Natural killer cell treated with Interleukin-12 subunit alpha and Interleukin-12 subunit beta and Interleukin-15 and Interleukin-18, amount 100 ng/mL, for 72 hours (primary cell): Measurements from ENCODE around the gene CCSER2. TPM values are rescaled to one million over a fixed set of nuclear protein-coding genes. Genes with fewer than 3 reads are reported as not detected.
"Not testable (repeated sequence)": the region's sequence is repeated elsewhere in the genome, so short reads cannot be mapped to it uniquely, and the experiment has no call there.

Experiments used
- ATAC-seq, 2 donors: fragments of 150-1000 bp; cut with Tn5 transposase in 1 of 2; sonication (Bioruptor Pico), chemical (Tn5 transposase) in 1 of 2; 2 replicates each; pipeline ENCODE4 v1.10.0; 2021
- DNase-seq: peaks from one replicate; pipeline ENCODE4 v3.0.0; 2022; ENCODE audit warnings: low spot score
- H3K27ac Mint-ChIP-seq, 2 donors: 1 replicate in 1 of 2; 2 replicates in 1 of 2; pipeline ENCODE4 v1.8.0; 2022; ENCODE audit warnings: mixed read lengths in 2 of 2, mild to moderate bottlenecking in 1 of 2, moderate library complexity in 1 of 2
- H3K27me3 Mint-ChIP-seq, 2 donors: 1 replicate in 1 of 2; 2 replicates in 1 of 2; pipeline ENCODE4 v1.8.0; 2022; ENCODE audit warnings: mixed read lengths in 2 of 2
- H3K36me3 Mint-ChIP-seq: one replicate; pipeline ENCODE4 v1.8.0; 2022; ENCODE audit warnings: mixed read lengths
- H3K4me1 Mint-ChIP-seq, 2 donors: 1 replicate in 1 of 2; 2 replicates in 1 of 2; pipeline ENCODE4 v1.8.0; 2022; ENCODE audit warnings: low read depth in 2 of 2, mixed read lengths in 2 of 2, mild to moderate bottlenecking in 1 of 2
- H3K4me3 Mint-ChIP-seq: one replicate; pipeline ENCODE4 v1.8.0; 2022; ENCODE audit warnings: mixed read lengths
- H3K9me3 Mint-ChIP-seq: 2 replicates; pipeline ENCODE4 v1.8.0; 2022; ENCODE audit warnings: mixed read lengths
- total RNA-seq, 2 donors: library from RNA; stranded (reverse); gene quantifications; one replicate each; pipeline ENCODE4 v1.2.3, GENCODE V29; 2022

CCSER2 gene
- total RNA-seq, 2 donors from 2014 or later = 90.4 to 135 TPM

GRCh38 chr10:84428711-84429110, 100.3 kb downstream of the CCSER2 start:
- Mint-ChIP-seq H3K4me1 (peaks cover 41 to 44% of the 10 kb centered on the region in 2 donors), H3K4me3 (no peak overlapping the region), H3K27me3 (no peaks in the 10 kb centered on the region), H3K36me3 (peaks cover 5% of the 10 kb centered on the region), H3K27ac (no peak overlapping the region), H3K9me3 (no peaks in the 10 kb centered on the region)
- ATAC-seq = no peak
- DNase-seq = no peak

- ATAC-seq (peak in 1 of 2 donors; percentile 63), DNase-seq (peak; percentile 73)
- Mint-ChIP-seq H3K4me1 (peaks cover 40 to 44% of the 10 kb centered on the region in 2 donors), H3K4me3 (no peak overlapping the region), H3K27me3 (no peaks in the 10 kb centered on the region), H3K36me3 (peaks cover 5% of the 10 kb centered on the region), H3K27ac (peak overlapping the region; percentile 1 to 16), H3K9me3 (no peaks in the 10 kb centered on the region)
Measured at GRCh38 chr10:84429926-84430520, 101.6 kb downstream of the CCSER2 start.

GRCh38 chr10:84432891-84433290, 104.5 kb downstream of the CCSER2 start:
- DNase-seq = no peak
- Mint-ChIP-seq H3K36me3 (no peaks in the 10 kb centered on the region), H3K4me1 (peaks cover 36 to 38% of the 10 kb centered on the region in 2 donors), H3K4me3 (no peak overlapping the region), H3K27ac (no peak overlapping the region), H3K27me3 (no peaks in the 10 kb centered on the region), H3K9me3 (no peaks in the 10 kb centered on the region)
- no peak for ATAC-seq

DNA sequence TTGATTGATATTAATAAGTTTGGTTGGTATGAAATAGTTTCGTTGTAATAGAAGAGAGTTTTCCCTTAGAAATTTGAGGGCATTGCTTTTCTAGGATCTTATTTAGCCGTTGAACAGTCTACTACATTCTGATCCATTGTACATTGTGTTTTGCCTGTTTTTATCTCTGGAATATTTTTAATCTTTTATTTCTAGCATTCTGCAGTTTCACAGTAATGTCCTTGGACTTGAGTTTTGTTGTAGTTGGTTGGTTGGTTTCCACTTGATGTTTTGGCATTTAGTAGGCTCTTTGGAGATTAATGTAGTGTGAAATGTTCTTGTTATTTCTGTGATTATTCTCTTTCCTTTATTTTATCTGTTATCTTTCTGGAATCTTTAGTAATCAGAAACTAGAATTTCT, 112.4 kb downstream of the CCSER2 start:
- H3K36me3 Mint-ChIP-seq = peaks cover 18% of the 10 kb centered on the region
- H3K9me3 Mint-ChIP-seq = no peaks in the 10 kb centered on the region
- no peak overlapping the region for H3K27ac Mint-ChIP-seq
- peaks cover 8% of the 10 kb centered on the region in 2 donors for H3K4me1 Mint-ChIP-seq
- ATAC-seq (no peak), DNase-seq (no peak)
- H3K4me3 Mint-ChIP-seq = no peak overlapping the region
- H3K27me3 Mint-ChIP-seq = no peaks in the 10 kb centered on the region

DNA sequence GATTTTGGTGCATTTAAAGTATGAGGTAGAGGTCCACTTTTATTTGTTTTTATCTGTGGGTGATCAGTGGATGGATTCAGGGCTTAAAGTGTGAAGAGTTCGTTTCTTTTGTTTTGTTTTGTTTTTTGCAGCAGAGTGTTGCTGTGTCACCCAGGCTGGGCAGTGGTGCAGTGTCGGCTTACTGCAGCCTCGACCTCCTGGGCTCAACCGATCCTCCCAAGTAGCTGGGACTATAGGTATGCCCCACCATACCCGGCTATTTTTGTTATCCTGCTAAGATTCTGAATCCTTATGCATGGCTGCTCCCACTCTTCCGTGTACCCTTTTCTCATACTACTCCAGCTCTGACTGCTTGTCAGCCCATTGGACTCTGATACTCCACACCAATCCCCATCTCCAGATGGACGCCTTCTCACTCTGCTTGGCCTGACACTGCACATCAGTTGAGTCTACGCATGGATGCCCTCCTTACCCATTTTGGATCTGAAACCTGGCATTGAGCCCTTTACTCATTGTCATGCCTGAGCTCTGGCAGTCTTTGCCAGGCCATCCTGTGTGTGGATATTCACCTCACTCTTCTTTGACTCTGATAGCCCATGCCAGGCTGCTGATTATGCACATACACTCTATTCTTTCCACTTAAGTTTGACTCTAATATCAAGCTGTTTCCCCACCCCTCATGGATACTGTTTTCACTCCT, 119.5 kb downstream of the CCSER2 start:
- Mint-ChIP-seq H3K4me1 (peaks cover 8 to 16% of the 10 kb centered on the region in 2 donors), H3K27me3 (no peaks in the 10 kb centered on the region), H3K9me3 (no peaks in the 10 kb centered on the region), H3K36me3 (peaks cover 17% of the 10 kb centered on the region), H3K27ac (no peak overlapping the region), H3K4me3 (no peak overlapping the region)
- DNase-seq (no peak), ATAC-seq (no peak)

DNA sequence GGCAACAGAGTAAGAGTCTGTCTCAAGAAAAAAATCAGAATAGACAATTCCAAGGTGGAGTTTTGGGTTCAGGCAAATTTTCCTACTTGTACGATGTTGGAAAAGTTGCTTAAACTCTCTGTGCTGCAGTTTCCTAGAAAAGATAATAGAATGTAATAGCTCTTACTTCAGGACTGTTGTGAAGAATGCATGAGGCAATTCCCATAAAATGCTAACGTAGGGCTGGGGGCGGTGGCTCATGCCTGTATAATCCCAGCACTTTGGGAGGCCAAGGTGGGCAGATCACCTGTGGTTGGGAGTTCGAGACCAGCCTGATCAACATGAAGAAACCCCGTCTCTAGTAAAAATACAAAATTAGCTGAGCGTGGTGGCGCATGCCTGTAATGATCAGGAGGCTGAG, 121.0 kb downstream of the CCSER2 start:
- not testable (repeated sequence) for H3K27me3 Mint-ChIP-seq, ATAC-seq, H3K9me3 Mint-ChIP-seq, H3K4me3 Mint-ChIP-seq, DNase-seq, H3K27ac Mint-ChIP-seq
- Mint-ChIP-seq H3K4me1 (peaks cover 12 to 16% of the 10 kb centered on the region in 2 donors), H3K36me3 (peaks cover 11% of the 10 kb centered on the region)

DNA sequence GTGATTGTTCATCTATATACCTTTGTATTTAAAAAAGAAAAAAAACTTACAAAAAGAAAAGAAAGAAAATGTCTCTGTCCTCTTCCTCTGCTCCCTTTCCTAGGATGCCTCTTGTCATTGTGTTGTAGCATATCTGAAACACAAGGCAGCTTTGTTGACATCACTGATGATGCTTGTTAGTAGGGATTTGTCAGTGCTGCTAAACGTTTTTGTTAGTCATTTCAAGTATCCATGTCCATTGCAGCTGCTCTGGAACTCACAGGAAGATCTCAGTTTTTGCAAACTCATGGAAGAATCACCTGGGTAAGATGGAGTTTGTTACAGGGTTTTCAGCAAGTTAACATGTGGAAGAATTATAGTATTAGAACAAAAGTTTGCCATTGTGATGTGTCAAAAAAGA, 123.6 kb downstream of the CCSER2 start:
- H3K27me3 Mint-ChIP-seq = no peaks in the 10 kb centered on the region

DNA sequence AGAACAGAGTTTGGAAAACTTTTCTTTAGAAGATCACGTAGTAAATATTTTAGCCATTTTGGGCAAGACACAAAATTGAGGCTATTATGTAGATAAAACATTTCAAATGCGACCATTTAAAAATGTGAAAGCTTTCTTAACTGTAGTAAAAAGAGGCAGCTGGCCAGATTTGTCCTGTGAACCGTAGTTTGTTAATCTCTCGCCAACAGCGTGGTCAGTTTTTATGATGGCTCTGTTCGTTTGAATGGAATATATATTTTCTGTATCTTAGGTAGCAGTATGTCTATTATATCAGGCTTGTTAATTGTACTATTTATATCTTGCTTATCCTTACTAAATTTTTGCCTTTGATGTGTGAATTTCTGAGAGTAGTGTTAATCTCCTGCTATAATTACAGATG, 124.9 kb downstream of the CCSER2 start:
- ATAC-seq (no peak), DNase-seq (no peak)
- Mint-ChIP-seq H3K4me3 (no peak overlapping the region), H3K36me3 (peaks cover 11% of the 10 kb centered on the region), H3K27me3 (no peaks in the 10 kb centered on the region), H3K9me3 (no peaks in the 10 kb centered on the region), H3K4me1 (peaks cover 4 to 18% of the 10 kb centered on the region in 2 donors), H3K27ac (no peak overlapping the region)

More for the DNA sequence above, 123.6 kb downstream of the CCSER2 start:
- no peaks in the 10 kb centered on the region for H3K9me3 Mint-ChIP-seq
- H3K27ac Mint-ChIP-seq = no peak overlapping the region
- peaks cover 11 to 19% of the 10 kb centered on the region in 2 donors for H3K4me1 Mint-ChIP-seq
- peaks cover 18% of the 10 kb centered on the region for H3K36me3 Mint-ChIP-seq
- ATAC-seq = no peak
- H3K4me3 Mint-ChIP-seq = no peak overlapping the region
- no peak for DNase-seq

- H3K9me3 Mint-ChIP-seq = no peaks in the 10 kb centered on the region
- ATAC-seq (no peak), DNase-seq (no peak)
- H3K27ac Mint-ChIP-seq = no peak overlapping the region
- H3K27me3 Mint-ChIP-seq = no peaks in the 10 kb centered on the region
- H3K36me3 Mint-ChIP-seq = peaks cover 15% of the 10 kb centered on the region
- H3K4me1 Mint-ChIP-seq = peaks cover 6 to 19% of the 10 kb centered on the region in 2 donors
- no peak overlapping the region for H3K4me3 Mint-ChIP-seq
Measured at GRCh38 chr10:84456126-84456525, 127.7 kb downstream of the CCSER2 start.

- no peaks in the 10 kb centered on the region for H3K9me3 Mint-ChIP-seq
- no peaks in the 10 kb centered on the region for H3K27me3 Mint-ChIP-seq
- H3K27ac Mint-ChIP-seq = no peak overlapping the region
- no peak for DNase-seq
- peaks cover 13 to 19% of the 10 kb centered on the region in 2 donors for H3K4me1 Mint-ChIP-seq
- peaks cover 18% of the 10 kb centered on the region for H3K36me3 Mint-ChIP-seq
- ATAC-seq = no peak
- H3K4me3 Mint-ChIP-seq = no peak overlapping the region
Measured at GRCh38 chr10:84460520-84460919, 132.1 kb downstream of the CCSER2 start.

GRCh38 chr10:84469470-84469869, 141.1 kb downstream of the CCSER2 start:
- Mint-ChIP-seq H3K27ac (no peak overlapping the region), H3K27me3 (no peaks in the 10 kb centered on the region), H3K9me3 (no peaks in the 10 kb centered on the region), H3K36me3 (peaks cover 22% of the 10 kb centered on the region), H3K4me1 (peaks cover 4 to 13% of the 10 kb centered on the region in 2 donors), H3K4me3 (no peak overlapping the region)
- DNase-seq (no peak), ATAC-seq (no peak)

GRCh38 chr10:84473136-84473535, 144.7 kb downstream of the CCSER2 start:
- Mint-ChIP-seq H3K4me1 (peaks cover 2 to 5% of the 10 kb centered on the region in 2 donors), H3K9me3 (no peaks in the 10 kb centered on the region), H3K27ac (no peak overlapping the region), H3K36me3 (peaks cover 5% of the 10 kb centered on the region), H3K4me3 (no peak overlapping the region), H3K27me3 (no peaks in the 10 kb centered on the region)
- ATAC-seq (no peak), DNase-seq (no peak)

GRCh38 chr10:84477398-84478128, 149.2 kb downstream of the CCSER2 start:
- Mint-ChIP-seq H3K27ac (no peak overlapping the region), H3K4me3 (no peak overlapping the region), H3K9me3 (no peaks in the 10 kb centered on the region), H3K4me1 (peaks cover 10 to 11% of the 10 kb centered on the region in 2 donors), H3K27me3 (no peaks in the 10 kb centered on the region), H3K36me3 (peaks cover 10% of the 10 kb centered on the region)
- ATAC-seq (no peak), DNase-seq (no peak)

DNA sequence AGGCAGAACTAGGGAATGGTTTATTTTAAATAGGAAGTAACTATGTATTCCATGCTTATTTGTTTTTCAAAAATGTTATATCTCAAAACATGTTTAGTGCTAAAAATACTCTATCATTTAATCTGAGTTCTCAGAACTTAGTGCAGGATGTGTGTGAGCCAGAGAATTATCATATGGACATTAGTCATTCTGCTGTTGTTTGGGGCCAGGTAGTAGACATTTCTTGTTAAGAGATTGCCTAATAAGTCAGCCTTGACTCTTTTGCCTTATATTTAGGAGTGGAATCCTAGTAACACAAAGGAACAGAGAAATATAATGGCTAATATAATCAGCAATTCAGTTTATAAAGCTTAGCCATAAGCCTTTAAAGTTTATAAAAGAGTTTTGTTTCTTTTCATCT, 149.8 kb downstream of the CCSER2 start:
- Mint-ChIP-seq H3K36me3 (peaks cover 10% of the 10 kb centered on the region), H3K9me3 (no peaks in the 10 kb centered on the region), H3K4me1 (peaks cover 10 to 11% of the 10 kb centered on the region in 2 donors), H3K27ac (no peak overlapping the region), H3K4me3 (no peak overlapping the region), H3K27me3 (no peaks in the 10 kb centered on the region)
- ATAC-seq = no peak
- no peak for DNase-seq
